Smooth muscle cell of the coronary artery (primary cell): ENCODE results near the gene SNW1. TPM values are rescaled to one million over a fixed set of nuclear protein-coding genes. Genes with fewer than 3 reads are reported as not detected.

Experiments used
- total RNA-seq: library from RNA; depleted of rRNA; stranded (reverse); fragments of >200 nt; gene quantifications from 2 replicates; pipeline ENCODE4 v1.2.3, GENCODE V29; 2014; ENCODE audit warnings: low replicate concordance

Gene SNW1
- total RNA-seq = 32.9 and 42.5 TPM in 2 replicates

GRCh38 chr14:77760381-77761204 lies at the start of gene SNW1:
Gene SNW1 (minus strand): TSS chr14:77761156. CDS start chr14:77761127, 29 bp downstream.

DNA sequence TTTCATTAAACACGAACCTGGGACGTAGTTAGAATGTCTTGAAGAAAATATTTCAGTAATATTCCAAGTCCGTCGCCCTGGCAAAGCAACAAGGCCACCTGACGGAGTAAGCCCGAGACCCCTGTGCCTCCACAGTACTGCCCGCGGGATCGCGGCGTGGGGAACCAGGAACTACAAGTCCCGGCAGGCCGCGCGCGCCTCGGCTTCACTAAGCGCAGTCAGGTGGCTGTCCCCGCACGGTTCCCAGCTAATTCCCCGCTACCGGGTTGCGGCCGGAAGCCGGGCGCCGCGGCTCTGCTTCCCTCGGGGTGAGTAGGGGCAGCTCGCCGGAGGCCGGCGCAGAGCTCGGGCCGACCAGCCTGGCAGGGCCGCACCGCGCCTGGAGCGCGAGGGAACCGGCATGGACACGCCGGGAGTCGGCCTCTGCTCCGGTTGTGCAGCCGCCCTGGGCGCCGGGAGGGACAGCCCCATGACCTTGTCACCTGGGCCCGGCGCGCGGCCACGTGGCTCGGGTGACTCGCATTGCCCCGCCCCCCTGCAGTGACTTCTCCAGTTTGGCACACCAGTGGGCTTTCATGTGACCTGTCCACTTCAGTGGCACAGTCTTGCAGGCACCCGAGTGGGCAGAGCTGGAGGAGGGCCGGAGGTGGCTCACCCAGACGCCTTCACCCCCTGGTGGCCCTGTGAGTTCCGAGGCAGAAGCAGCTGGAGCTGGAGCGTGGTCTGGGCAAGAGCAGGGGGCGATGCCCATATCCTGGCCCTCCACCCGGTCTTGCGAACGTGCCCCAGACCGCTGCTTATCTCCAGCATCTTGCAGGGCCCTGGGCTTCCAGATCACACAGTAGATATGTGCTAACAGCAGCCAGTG lies 39.1 kb upstream of the SNW1 start, which contains the start of gene ADCK1:
TSS of gene ADCK1 (plus strand) at position 247 of the 868 bp plus-strand sequence. CDS start 18,870 bp downstream, outside the sequence.

DNA sequence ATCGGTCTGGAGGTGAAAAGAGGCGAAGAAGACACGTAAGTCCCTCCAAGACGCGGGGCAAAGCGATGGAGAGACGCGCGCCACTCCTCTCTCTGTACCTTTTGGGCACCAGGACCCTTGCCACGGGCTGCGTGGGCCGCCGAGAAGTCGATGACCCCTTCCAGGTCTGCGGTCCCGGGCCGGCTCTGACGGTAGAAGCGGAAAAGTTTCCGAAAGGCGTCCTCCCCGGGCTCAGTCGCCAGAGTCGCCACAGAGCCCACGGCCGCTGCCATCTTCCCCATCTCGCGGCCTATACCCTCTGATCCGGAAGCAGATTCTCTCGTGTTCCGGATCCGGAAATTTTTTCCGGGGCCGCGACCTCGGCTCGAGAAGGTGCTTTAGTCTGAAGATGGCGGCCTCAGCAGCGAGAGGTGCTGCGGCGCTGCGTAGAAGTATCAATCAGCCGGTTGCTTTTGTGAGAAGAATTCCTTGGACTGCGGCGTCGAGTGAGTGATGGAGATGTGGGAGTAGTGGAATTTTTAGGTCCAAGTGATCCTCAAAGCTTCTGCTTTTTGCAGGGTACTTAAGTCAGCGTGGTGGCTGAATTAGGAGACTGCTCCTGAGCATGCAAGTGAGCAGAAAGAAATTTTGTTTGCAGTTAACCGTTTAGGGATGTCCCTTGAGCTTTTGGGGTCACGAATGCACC lies 53.1 kb downstream of the SNW1 start, which contains the start of the genes ALKBH1 and SLIRP:
TSS of gene ALKBH1 (minus strand) at position 300 of the 685 bp plus-strand sequence. CDS start at position 281, 19 bp downstream.
TSS of gene SLIRP (plus strand) at position 380 of the 685 bp plus-strand sequence. CDS start at position 389, 9 bp downstream.

Other genes starting within 250 kb of the SNW1 start
- gene SPTLC2, start 144.5 kb downstream of the SNW1 start, total RNA-seq = 14.4 and 28.3 TPM in 2 replicates
- gene ALKBH1, start 53.1 kb downstream of the SNW1 start, total RNA-seq = 4.7 and 6.6 TPM in 2 replicates
- gene SLIRP, start 53.1 kb downstream of the SNW1 start, total RNA-seq = 60.3 and 203 TPM in 2 replicates
- gene ADCK1, start 39.0 kb upstream of the SNW1 start, total RNA-seq = 3.6 and 6.1 TPM in 2 replicates